HepG2 (cell line): Measurements from ENCODE around the gene WNT3. TPM values are rescaled to one million over a fixed set of nuclear protein-coding genes. Genes with fewer than 3 reads are reported as not detected.

ENCODE experiments used
- AGO1 ChIP-seq: fragments of 200-400 bp; formaldehyde crosslinking; IDR thresholded peaks from 2 replicates; pipeline ENCODE4 v1.6.1; 2017; ENCODE audit warnings: mild to moderate bottlenecking, low read depth, low read length, moderate library complexity; ENCODE audit not compliant: poor library complexity, severe bottlenecking
- BRD4 ChIP-seq: sonication (generic); formaldehyde crosslinking; IDR thresholded peaks from 2 replicates; pipeline ENCODE4 v1.4.0; 2020; ENCODE audit warnings: missing genetic modification reagents
- CHD4 ChIP-seq: fragments of 200-600 bp; sonication (generic); IDR thresholded peaks from 2 replicates; pipeline ENCODE4 v1.7.0; 2017; ENCODE audit warnings: mild to moderate bottlenecking, low read length, borderline replicate concordance
- ELF1 ChIP-seq: sonication (generic); formaldehyde crosslinking; IDR thresholded peaks from 2 replicates; pipeline ENCODE4 v1.4.0; 2020; ENCODE audit warnings: missing genetic modification reagents
- ELF3 ChIP-seq: IDR thresholded peaks from 2 replicates; pipeline ENCODE4 v1.6.1; 2016; ENCODE audit warnings: missing genetic modification reagents, missing compliant biosample characterization
- HIC2 ChIP-seq: sonication (generic); formaldehyde crosslinking; IDR thresholded peaks from 2 replicates; pipeline ENCODE4 v1.9.0; 2022; ENCODE audit warnings: low read depth, missing genetic modification reagents
- HMG20B ChIP-seq: conservative IDR thresholded peaks from 2 replicates; pipeline ENCODE4 v1.6.1; 2016; ENCODE audit warnings: missing genetic modification reagents, missing compliant biosample characterization
- MTERF4 ChIP-seq: sonication (generic); formaldehyde crosslinking; IDR thresholded peaks from 2 replicates; pipeline ENCODE4 v1.8.0; 2023; ENCODE audit warnings: mild to moderate bottlenecking, missing genetic modification reagents
- PRDM10 ChIP-seq: sonication (generic); formaldehyde crosslinking; IDR thresholded peaks from 2 replicates; pipeline ENCODE4 v1.4.0; 2020; ENCODE audit warnings: low read depth, missing genetic modification reagents
- TBX2 ChIP-seq: sonication (generic); formaldehyde crosslinking; IDR thresholded peaks from 2 replicates; pipeline ENCODE4 v1.5.0; 2020; ENCODE audit warnings: missing genetic modification reagents, mild to moderate bottlenecking, borderline replicate concordance
- TBX3 ChIP-seq: fragments of 450-650 bp; IDR thresholded peaks from 2 replicates; pipeline ENCODE4 v1.6.1; 2017; ENCODE audit warnings: antibody characterized with exemption, mild to moderate bottlenecking, inconsistent platforms, borderline replicate concordance
- ZBTB10 ChIP-seq: sonication (generic); formaldehyde crosslinking; IDR thresholded peaks from 2 replicates; pipeline ENCODE4 v1.4.0; 2020; ENCODE audit warnings: missing genetic modification reagents, borderline replicate concordance
- ZBTB7B ChIP-seq: sonication (generic); formaldehyde crosslinking; IDR thresholded peaks from 2 replicates; pipeline ENCODE4 v1.4.0; 2020; ENCODE audit warnings: missing genetic modification reagents
- ZFP36L2 ChIP-seq: sonication (generic); formaldehyde crosslinking; IDR thresholded peaks from 2 replicates; pipeline ENCODE4 v1.4.0; 2020; ENCODE audit warnings: missing genetic modification reagents
- ZNF652 ChIP-seq: IDR thresholded peaks from 2 replicates; pipeline ENCODE4 v1.6.1; 2016; ENCODE audit warnings: low read depth, borderline replicate concordance
- ZNF780A ChIP-seq: sonication (generic); formaldehyde crosslinking; IDR thresholded peaks from 2 replicates; pipeline ENCODE4 v1.8.0; 2022; ENCODE audit warnings: mild to moderate bottlenecking, missing genetic modification reagents, moderate library complexity
- ZNF784 ChIP-seq: sonication (generic); formaldehyde crosslinking; IDR thresholded peaks from 2 replicates; pipeline ENCODE4 v1.5.1; 2020; ENCODE audit warnings: missing genetic modification reagents, mild to moderate bottlenecking, borderline replicate concordance
- ZNF792 ChIP-seq: IDR thresholded peaks from 2 replicates; pipeline ENCODE4 v1.6.1; 2016
- ZNF839 ChIP-seq: sonication (generic); formaldehyde crosslinking; IDR thresholded peaks from 2 replicates; pipeline ENCODE4 v1.4.0; 2020; ENCODE audit warnings: missing genetic modification reagents, mild to moderate bottlenecking, borderline replicate concordance
- polyA plus RNA-seq, 8 experiments: library from polyadenylated mRNA; depleted of rRNA in 3 of 8; stranded (reverse) in 7 of 8; unstranded in 1 of 8; fragments of >200 nt; fragmentation: Illumina TruSeq in 4 of 8; extraction: Trizol in 4 of 8; gene quantifications; 2 replicates each; pipeline versions ENCODE4 v1.2.1 to v1.2.3, GENCODE V29; 2011 to 2016; ENCODE audit warnings: low read depth in 4 of 8, missing spikeins in 1 of 8, mixed read lengths in 1 of 8; ENCODE audit not compliant: insufficient read depth in 1 of 8
- total RNA-seq, 5 experiments: library from RNA; depleted of rRNA; stranded (reverse); fragments of >200 nt; fragmentation: Illumina TruSeq; extraction: Trizol; gene quantifications; 2 replicates each; pipeline ENCODE4 v1.2.3, GENCODE V29; 2016; ENCODE audit warnings: low read depth in 1 of 5

Gene WNT3
- total and polyA plus RNA-seq, 2 of the 13 experiments (the other 11 are each of a cell fraction or from before 2014, with no cell fraction given) = 8.5 to 10.3 TPM

GRCh38 chr17:46841561-46842379, 23.3 kb upstream of the WNT3 start (continued):
- no peak for TF ChIP-seq ZFP36L2
- TF ChIP-seq ELF3 (CRISPR knock-in tag) = no peak
- TF ChIP-seq ZNF839 (CRISPR knock-in tag) = peak; percentile 51; the same call in 1 of the 2 replicates
- TF ChIP-seq BRD4 = no peak
- TF ChIP-seq ZBTB10 (CRISPR knock-in tag) = no peak
- TF ChIP-seq HMG20B (CRISPR knock-in tag) = no peak
- TF ChIP-seq ZNF784 (CRISPR knock-in tag) = no peak
- no peak for TF ChIP-seq ZNF652 (CRISPR knock-in tag)
- no peak for TF ChIP-seq TBX2 (CRISPR knock-in tag)
- TF ChIP-seq AGO1 = peak; percentile 33
- no peak for TF ChIP-seq TBX3
- no peak; the same call in 1 of the 2 replicates for TF ChIP-seq MTERF4 (CRISPR knock-in tag)
- no peak for TF ChIP-seq ZNF792
- TF ChIP-seq CHD4 = 0 out of 2 replicates have a peak, but pooled peaks have one; percentile 64
- TF ChIP-seq ZNF780A (CRISPR knock-in tag) = no peak
- TF ChIP-seq PRDM10 (CRISPR knock-in tag) = no peak
- TF ChIP-seq ELF1 (CRISPR knock-in tag) = no peak
- no peak for TF ChIP-seq HIC2 (CRISPR knock-in tag)
- TF ChIP-seq ZBTB7B (CRISPR knock-in tag) = no peak
